Activated CD4-positive, alpha-beta memory T cell treated with anti-CD3 and anti-CD28 coated beads for 36 hours (primary cell): Measurements from ENCODE around the gene KAZN. TPM values are rescaled to one million over a fixed set of nuclear protein-coding genes. Genes with fewer than 3 reads are reported as not detected.

ENCODE experiments used
- CTCF ChIA-PET: fragments of 350-600 bp; sonication (Branson Sonifier 250); formaldehyde crosslinking; loops from one replicate; lab custom pipeline; 2021; ENCODE audit warnings: antibody characterized with exemption, inconsistent platforms; lab: Charles Lee
- POLR2A ChIA-PET: fragments of 350-600 bp; sonication (Branson Sonifier 250); formaldehyde crosslinking; loops from one replicate; lab custom pipeline; 2021; ENCODE audit warnings: antibody characterized with exemption; lab: Charles Lee
- DNase-seq: peaks from one replicate; pipeline ENCODE4 v3.0.0-alpha.2; 2020
- H3K27ac Mint-ChIP-seq: one replicate; pipeline ENCODE4 v1.8.0; 2021; ENCODE audit warnings: mixed read lengths
- H3K27me3 Mint-ChIP-seq: one replicate; pipeline ENCODE4 v1.8.0; 2021; ENCODE audit warnings: mixed read lengths
- H3K36me3 Mint-ChIP-seq: one replicate; pipeline ENCODE4 v1.8.0; 2021; ENCODE audit warnings: mixed read lengths
- H3K4me1 Mint-ChIP-seq: one replicate; pipeline ENCODE4 v1.8.0; 2021; ENCODE audit warnings: low read depth, mixed read lengths
- H3K4me3 Mint-ChIP-seq: one replicate; pipeline ENCODE4 v1.8.0; 2021; ENCODE audit warnings: mild to moderate bottlenecking, mixed read lengths
- H3K9me3 Mint-ChIP-seq: one replicate; pipeline ENCODE4 v1.8.0; 2021; ENCODE audit warnings: mixed read lengths
- intact Hi-C: fragments of 100-400 bp; cut with micrococcal nuclease; formaldehyde crosslinking; loops from one replicate; pipeline ENCODE4 v1.15.1; 2023
- total RNA-seq, 2 experiments: library from RNA; stranded (reverse); gene quantifications; one replicate each; pipeline ENCODE4 v1.2.3, GENCODE V29; 2021

KAZN gene
- total RNA-seq, 2 experiments from 2014 or later: 0.31 to 0.33 TPM

DNA sequence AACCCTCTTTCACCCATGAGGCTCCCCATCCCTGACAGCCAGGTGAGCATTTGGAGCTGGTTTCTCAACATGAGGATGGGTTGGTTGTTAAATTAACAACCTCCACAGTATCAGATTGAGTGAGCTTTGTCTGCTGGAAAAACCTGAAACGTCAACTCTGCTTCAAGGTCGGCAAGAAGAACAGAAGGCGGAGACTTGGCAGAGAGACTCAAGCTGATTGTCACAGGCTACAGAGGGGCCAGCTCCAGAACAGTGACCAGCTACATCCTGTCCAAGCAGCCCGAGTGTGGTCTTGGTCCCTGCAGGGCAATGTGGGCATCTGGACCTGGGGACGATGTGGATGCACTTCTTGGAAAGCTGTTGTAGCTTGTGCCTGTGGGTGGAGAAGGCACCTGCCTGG lies 518.5 kb downstream of the KAZN start:
- no peak overlapping the region for H3K4me3 Mint-ChIP-seq
- no peak for DNase-seq
- peaks cover 13% of the 10 kb centered on the region for H3K27me3 Mint-ChIP-seq
- POLR2A ChIA-PET: no interaction called here
- H3K9me3 Mint-ChIP-seq: no peaks in the 10 kb centered on the region
- intact Hi-C loops: no loop called here
- H3K4me1 Mint-ChIP-seq: peaks cover 9% of the 10 kb centered on the region
- CTCF ChIA-PET: interaction anchor here (1.5 kb wide), 1 partner anchor 188 kb away, joined by 5 read pairs; no protein-coding TSS in a partner anchor
- no peak overlapping the region for H3K27ac Mint-ChIP-seq
- no peaks in the 10 kb centered on the region for H3K36me3 Mint-ChIP-seq

DNA sequence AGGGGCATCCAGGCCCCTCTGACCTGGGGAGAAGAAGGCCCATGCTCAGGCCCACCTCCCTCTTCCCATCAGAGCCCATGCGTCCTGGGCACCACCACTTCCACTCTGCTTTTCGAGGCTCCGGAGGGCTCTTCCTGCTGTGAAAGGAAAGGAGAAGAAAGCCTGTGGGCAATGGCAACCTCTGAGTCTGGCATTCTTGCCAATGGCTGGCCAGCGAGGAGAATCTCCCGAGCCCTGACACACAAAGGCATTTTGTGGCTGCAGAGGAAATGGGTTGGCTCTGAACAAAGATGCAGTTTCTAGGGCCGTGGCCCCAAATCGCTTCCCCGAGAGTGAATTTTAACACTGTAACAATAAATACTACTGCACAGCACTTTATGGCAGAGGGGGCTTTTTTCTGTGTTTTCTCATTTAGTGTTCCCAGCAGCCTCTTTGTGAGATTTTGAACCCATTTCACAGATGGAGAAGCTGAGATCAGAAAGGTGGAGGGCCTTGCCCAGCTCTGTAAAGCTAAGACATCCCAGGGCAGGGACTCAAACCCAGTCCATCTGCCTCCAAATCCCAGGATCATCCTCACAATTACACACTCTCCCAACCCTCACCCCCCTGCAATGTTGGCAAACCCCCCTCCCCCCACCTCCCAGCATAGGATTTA lies 519.3 kb downstream of the KAZN start:
- intact Hi-C loops: no loop called here
- Mint-ChIP-seq H3K4me1 (peaks cover 1% of the 10 kb centered on the region), H3K27me3 (peaks cover 10% of the 10 kb centered on the region), H3K9me3 (no peaks in the 10 kb centered on the region), H3K4me3 (no peak overlapping the region), H3K36me3 (no peaks in the 10 kb centered on the region), H3K27ac (no peak overlapping the region)
- POLR2A ChIA-PET: no interaction called here
- DNase-seq: no peak
- CTCF ChIA-PET: interaction anchor here (1.5 kb wide), 1 partner anchor 187 kb away, joined by 5 read pairs; no protein-coding TSS in a partner anchor

DNA sequence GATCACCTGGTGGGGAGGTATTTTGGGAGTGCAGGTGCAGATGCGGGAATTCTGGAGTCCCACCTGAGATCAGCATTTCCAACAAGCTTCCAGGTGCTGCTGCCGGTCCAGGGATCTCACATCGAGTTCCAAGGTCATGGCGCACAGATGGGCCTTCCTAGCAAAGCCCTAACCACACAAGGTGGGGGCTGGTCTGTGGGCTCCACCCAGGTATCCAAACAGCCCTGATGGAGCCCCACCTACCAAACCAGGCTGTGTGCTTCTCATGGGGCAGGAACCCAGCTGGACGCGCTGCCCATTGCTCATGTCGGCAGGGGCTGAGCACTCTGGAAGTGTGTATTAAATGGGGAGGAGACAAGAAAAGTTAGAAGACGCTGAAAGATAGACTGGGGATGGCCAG lies 520.1 kb downstream of the KAZN start:
- H3K36me3 Mint-ChIP-seq: no peaks in the 10 kb centered on the region
- ChIA-PET CTCF (interaction anchor here (0.7 kb wide), 1 partner anchor 10 kb away, joined by 3 read pairs; no protein-coding TSS in a partner anchor), POLR2A (interaction anchor here (0.6 kb wide), 1 partner anchor 142 kb away, joined by 3 read pairs; no protein-coding TSS in a partner anchor)
- H3K27ac Mint-ChIP-seq: no peak overlapping the region
- DNase-seq: no peak
- no peak overlapping the region for H3K4me3 Mint-ChIP-seq
- H3K9me3 Mint-ChIP-seq: no peaks in the 10 kb centered on the region
- peaks cover 10% of the 10 kb centered on the region for H3K27me3 Mint-ChIP-seq
- intact Hi-C loops: no loop called here
- no peaks in the 10 kb centered on the region for H3K4me1 Mint-ChIP-seq

DNA sequence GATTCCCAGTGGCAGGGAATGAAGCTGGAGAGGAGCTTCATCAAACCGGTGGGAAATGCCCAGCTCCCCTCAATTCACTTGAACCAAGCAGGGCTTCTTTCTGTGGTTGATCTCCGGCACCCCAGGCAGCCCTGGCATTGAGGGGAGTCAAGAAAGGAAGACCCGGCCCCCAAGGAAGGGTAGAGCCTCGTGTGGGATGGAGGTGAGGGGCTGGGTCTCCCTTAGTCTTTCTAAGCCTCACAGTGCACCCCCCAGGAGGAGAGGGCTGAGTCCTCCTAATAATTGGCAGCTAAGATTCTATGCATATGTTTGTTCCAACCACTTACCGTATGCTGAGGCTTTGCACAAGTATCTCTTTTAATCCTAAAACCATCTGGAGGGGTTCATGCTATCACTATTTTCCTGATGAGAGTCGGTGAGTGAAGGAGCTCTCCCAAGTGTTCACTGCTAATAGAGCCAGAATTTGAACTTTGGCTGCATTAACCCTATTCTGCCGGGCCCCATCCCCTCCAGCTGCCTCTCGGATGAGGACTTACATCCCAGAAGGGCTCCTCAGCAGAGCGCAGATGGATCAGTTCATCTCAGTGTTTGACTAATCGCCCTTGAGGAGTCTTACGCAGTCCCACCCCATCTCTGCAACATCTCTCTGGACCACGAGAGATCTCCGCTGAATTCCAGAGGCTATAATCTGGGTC lies 521.9 kb downstream of the KAZN start:
- peaks cover 6% of the 10 kb centered on the region for H3K27me3 Mint-ChIP-seq
- no peak overlapping the region for H3K27ac Mint-ChIP-seq
- no peaks in the 10 kb centered on the region for H3K9me3 Mint-ChIP-seq
- H3K4me3 Mint-ChIP-seq: no peak overlapping the region
- ChIA-PET CTCF (interaction anchor here (1.0 to 1.2 kb wide), 2 partner anchors 8 to 185 kb away, joined by 3 to 4 read pairs; no protein-coding TSS in a partner anchor), POLR2A (no interaction called here)
- intact Hi-C loops: loop anchor here (10.0 kb wide), 1 partner anchor 314 kb away; the partner anchor contains the start of gene CTRC
- no peak for DNase-seq
- H3K4me1 Mint-ChIP-seq: no peaks in the 10 kb centered on the region
- H3K36me3 Mint-ChIP-seq: no peaks in the 10 kb centered on the region

DNA sequence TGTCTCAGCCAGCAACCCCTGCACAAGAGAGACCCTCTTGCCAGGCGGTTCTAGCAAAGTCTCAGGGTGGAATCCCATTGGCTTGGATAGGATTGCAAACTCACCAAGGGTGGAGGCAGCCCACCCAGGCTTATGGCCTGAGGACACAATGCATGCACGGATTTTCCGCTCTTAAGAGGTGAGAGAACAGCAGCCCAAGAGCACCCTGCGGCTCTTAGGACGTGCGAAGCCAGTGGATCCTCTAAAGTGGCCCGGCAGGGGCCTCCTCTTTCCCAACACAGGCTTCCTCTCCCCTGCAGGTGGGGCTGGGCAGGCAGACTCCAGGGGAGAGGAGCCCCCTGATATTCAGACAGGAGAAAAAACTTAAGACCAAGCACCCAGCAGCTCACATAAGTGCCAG lies 523.8 kb downstream of the KAZN start:
- Mint-ChIP-seq H3K4me1 (no peaks in the 10 kb centered on the region), H3K9me3 (no peaks in the 10 kb centered on the region), H3K27me3 (peaks cover 6% of the 10 kb centered on the region), H3K4me3 (no peak overlapping the region), H3K36me3 (no peaks in the 10 kb centered on the region), H3K27ac (no peak overlapping the region)
- CTCF ChIA-PET: interaction anchor here (0.9 kb wide), 1 partner anchor 22 kb away, joined by 3 read pairs; no protein-coding TSS in a partner anchor
- DNase-seq: no peak
- POLR2A ChIA-PET: no interaction called here
- intact Hi-C loops: loop anchor here (10.0 kb wide), 1 partner anchor 312 kb away; the partner anchor contains the start of gene CTRC

DNA sequence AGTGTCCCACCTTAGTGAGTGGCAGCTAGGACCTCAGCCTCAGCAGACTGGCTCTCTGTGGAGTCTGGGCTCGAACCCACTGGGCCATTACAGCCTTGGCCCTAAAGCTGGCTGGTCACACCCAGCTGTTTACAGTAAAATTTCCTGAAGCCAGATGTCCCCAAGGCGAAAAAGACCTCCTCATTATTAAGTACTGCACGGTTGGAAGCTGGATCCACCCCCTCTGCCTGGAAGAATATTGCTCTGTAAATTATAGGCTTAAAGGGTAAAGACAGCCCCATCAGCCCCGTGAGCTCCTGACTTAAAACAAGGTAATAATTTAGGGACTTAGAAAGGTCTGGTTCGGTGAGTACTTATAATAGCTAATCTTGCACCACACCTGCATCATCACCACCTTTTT lies 524.8 kb downstream of the KAZN start:
- DNase-seq: no peak
- intact Hi-C loops: loop anchor here (10.0 kb wide), 1 partner anchor 312 kb away; the partner anchor contains the start of gene CTRC
- no peaks in the 10 kb centered on the region for H3K4me1 Mint-ChIP-seq
- no peak overlapping the region for H3K27ac Mint-ChIP-seq
- ChIA-PET CTCF (interaction anchor here (0.8 to 1.5 kb wide), 4 partner anchors 9 to 182 kb away, joined by 3 to 4 read pairs (median 4); no protein-coding TSS in a partner anchor), POLR2A (no interaction called here)
- no peaks in the 10 kb centered on the region for H3K36me3 Mint-ChIP-seq
- H3K9me3 Mint-ChIP-seq: no peaks in the 10 kb centered on the region
- no peak overlapping the region for H3K4me3 Mint-ChIP-seq
- H3K27me3 Mint-ChIP-seq: peaks cover 6% of the 10 kb centered on the region

DNA sequence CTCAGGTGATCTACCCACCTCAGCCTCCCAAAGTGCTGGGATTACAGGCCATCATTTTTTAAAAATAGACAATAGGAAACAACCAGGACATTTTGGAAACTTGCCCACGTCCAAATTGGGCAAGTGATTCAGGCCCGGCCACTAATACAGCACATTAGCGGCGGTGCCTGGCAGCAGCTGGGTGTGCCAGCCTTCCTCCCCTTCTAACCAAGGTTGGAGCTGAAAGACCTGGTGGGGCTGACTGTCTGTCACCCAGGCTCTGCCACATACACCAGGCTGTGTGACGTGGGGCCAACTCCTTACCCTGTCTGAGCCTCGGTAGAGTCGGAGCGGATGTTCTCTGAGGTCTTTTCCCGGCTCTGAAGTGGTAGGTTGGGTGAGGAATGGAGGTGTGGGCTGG lies 525.4 kb downstream of the KAZN start:
- intact Hi-C loops: loop anchor here (10.0 kb wide), 1 partner anchor 311 kb away; the partner anchor contains the start of gene CTRC
- peaks cover 6% of the 10 kb centered on the region for H3K27me3 Mint-ChIP-seq
- POLR2A ChIA-PET: no interaction called here

DNA sequence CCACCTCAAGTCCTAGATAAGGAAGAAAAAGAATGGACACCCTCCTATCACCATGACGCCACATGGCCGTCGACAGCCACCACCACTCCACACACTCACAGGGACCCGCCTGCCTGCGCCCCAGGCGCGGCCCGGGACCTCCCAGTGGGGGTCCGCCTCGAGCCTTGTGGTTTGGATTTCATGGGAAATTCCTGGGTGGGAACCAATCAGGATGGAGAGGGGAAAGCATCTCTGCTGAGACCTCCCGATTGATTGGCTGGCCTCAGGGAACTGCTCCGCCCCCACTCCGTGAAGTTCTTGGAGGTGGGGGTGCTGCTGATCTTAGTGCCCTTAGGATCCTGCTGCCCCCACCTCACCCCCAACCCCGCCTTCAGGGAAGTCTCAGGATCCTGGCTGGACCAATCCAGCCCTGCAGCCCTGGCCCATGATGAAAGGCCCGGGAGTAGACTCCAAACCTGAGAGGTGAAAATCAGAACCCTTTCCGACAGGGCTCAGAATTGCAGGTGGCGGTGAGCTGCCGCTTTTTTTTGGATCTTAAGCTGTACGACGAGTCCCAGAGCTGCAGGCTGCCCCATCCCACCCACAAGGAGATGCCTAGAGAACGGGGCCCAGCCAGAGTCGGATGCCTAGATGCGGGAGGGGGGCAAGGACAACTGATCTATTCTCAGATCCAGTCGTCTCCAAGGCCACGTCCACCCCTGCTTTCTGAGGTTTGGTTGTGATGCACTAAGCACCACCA lies 526.0 kb downstream of the KAZN start:
- POLR2A ChIA-PET: no interaction called here
- CTCF ChIA-PET: interaction anchor here (1.3 to 1.5 kb wide), 2 partner anchors 18 to 147 kb away, joined by 4 to 6 read pairs; no protein-coding TSS in a partner anchor
- H3K4me1 Mint-ChIP-seq: no peaks in the 10 kb centered on the region
- H3K27me3 Mint-ChIP-seq: peaks cover 6% of the 10 kb centered on the region
- intact Hi-C loops: loop anchor here (10.0 kb wide), 1 partner anchor 310 kb away; the partner anchor contains the start of gene CTRC
- H3K9me3 Mint-ChIP-seq: no peaks in the 10 kb centered on the region
- H3K36me3 Mint-ChIP-seq: no peaks in the 10 kb centered on the region
- no peak overlapping the region for H3K27ac Mint-ChIP-seq
- no peak for DNase-seq
- H3K4me3 Mint-ChIP-seq: no peak overlapping the region

More for the DNA sequence above, 525.4 kb downstream of the KAZN start:
- CTCF ChIA-PET: interaction anchor here (1.5 kb wide), 1 partner anchor 18 kb away, joined by 4 read pairs; no protein-coding TSS in a partner anchor
- Mint-ChIP-seq H3K4me1 (no peaks in the 10 kb centered on the region), H3K9me3 (no peaks in the 10 kb centered on the region), H3K36me3 (no peaks in the 10 kb centered on the region), H3K27ac (no peak overlapping the region), H3K4me3 (no peak overlapping the region)
- DNase-seq: no peak

DNA sequence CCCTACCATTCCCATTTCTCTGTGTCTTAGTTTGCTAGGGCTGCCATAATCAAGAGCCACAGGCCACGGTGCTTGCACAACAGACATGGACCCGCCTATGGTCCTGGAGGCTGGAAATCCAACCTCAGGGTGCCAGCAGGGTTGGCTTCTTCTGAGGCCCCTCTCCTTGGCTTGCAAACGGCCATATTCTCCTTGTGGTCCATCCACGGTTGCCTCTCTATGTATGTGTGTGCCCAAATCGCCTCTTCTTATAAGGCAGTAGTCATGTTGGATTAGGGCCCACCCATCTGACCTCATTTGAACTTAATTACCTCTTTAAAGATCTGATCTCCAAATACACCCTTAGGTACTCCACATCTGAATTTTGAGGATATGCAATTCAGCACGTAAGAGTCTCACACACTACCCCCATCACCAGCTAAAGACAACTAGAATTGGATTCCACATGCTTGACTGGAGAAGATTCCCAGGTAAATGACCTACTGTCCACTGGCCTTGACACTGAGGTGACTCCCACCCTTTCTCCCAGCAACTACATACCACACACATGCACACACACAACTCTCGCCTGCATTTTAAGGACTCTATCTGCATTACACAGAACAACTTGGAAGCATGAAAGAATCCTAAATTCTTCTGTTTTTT lies 526.7 kb downstream of the KAZN start:
- H3K27me3 Mint-ChIP-seq: peaks cover 6% of the 10 kb centered on the region
- CTCF ChIA-PET: interaction anchor here (1.3 kb wide), 1 partner anchor 147 kb away, joined by 6 read pairs; no protein-coding TSS in a partner anchor
- H3K36me3 Mint-ChIP-seq: no peaks in the 10 kb centered on the region

DNA sequence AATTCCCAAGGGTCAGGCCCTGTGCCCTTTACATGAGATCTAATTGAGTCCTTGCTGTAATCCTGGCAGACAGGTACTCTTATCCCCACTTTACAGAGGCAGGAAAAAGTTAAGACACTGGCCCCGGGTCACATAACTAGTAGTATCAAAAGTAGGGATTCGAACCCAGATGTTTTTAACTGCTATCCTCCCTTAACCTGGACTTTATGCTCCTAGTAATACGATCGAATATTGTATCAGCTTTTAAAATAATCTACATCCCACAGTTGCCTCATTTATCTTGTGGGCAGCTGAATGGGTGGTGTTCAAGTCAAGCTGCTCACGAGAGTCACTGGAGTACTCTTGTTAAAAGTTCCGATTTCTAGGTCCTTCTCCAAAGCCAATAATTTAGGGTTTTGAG lies 529.6 kb downstream of the KAZN start:
- no peak for DNase-seq
- Mint-ChIP-seq H3K27me3 (no peaks in the 10 kb centered on the region), H3K27ac (no peak overlapping the region), H3K4me1 (no peaks in the 10 kb centered on the region), H3K36me3 (no peaks in the 10 kb centered on the region), H3K4me3 (no peak overlapping the region), H3K9me3 (peaks cover 3% of the 10 kb centered on the region)
- ChIA-PET CTCF (interaction anchor here (0.5 to 7.9 kb wide), 34 partner anchors 9 to 303 kb away, joined by 3 to 142 read pairs (median 5); partner anchors contain the start of gene TMEM51), POLR2A (no interaction called here)
- intact Hi-C loops: loop anchor here (1.0 to 10.0 kb wide), 3 partner anchors 144 to 307 kb away; partner anchors contain the start of gene CTRC

More for the DNA sequence above, 526.7 kb downstream of the KAZN start:
- Mint-ChIP-seq H3K27ac (no peak overlapping the region), H3K4me1 (no peaks in the 10 kb centered on the region), H3K4me3 (no peak overlapping the region), H3K9me3 (peaks cover 3% of the 10 kb centered on the region)
- DNase-seq: no peak
- intact Hi-C loops: loop anchor here (10.0 kb wide), 1 partner anchor 310 kb away; the partner anchor contains the start of gene CTRC
- POLR2A ChIA-PET: no interaction called here
